Effector memory CD4-positive, alpha-beta T cell (primary cell): ENCODE results near the gene DNAJC8.

Source experiments
- DNase-seq, 3 donors: peaks; one replicate each; pipeline ENCODE4 v3.0.0-alpha.2; 2020
- H3K27ac ChIP-seq: 2 replicates; pipeline ENCODE4 v1.7.0; 2013; ENCODE audit warnings: mild to moderate bottlenecking, low read length, moderate library complexity; ENCODE audit not compliant: insufficient read depth, poor library complexity, severe bottlenecking
- H3K27me3 ChIP-seq: replicated peaks from 2 replicates; pipeline ENCODE4 v1.7.0; 2013; ENCODE audit warnings: mild to moderate bottlenecking, low read length; ENCODE audit not compliant: insufficient read depth, control insufficient read depth, poor library complexity, severe bottlenecking
- H3K36me3 ChIP-seq: 2 replicates; pipeline ENCODE4 v1.7.0; 2013; ENCODE audit warnings: mild to moderate bottlenecking, low read length, moderate library complexity; ENCODE audit not compliant: control insufficient read depth, insufficient read depth
- H3K4me1 ChIP-seq: 2 replicates; pipeline ENCODE4 v1.7.0; 2013; ENCODE audit warnings: low read length, mild to moderate bottlenecking; ENCODE audit not compliant: control insufficient read depth, insufficient read depth, poor library complexity, severe bottlenecking
- H3K4me3 ChIP-seq: 2 replicates; pipeline ENCODE4 v1.7.0; 2013; ENCODE audit warnings: low read length, low read depth, mild to moderate bottlenecking; ENCODE audit not compliant: insufficient read depth, poor library complexity, severe bottlenecking
- H3K9me3 ChIP-seq: 2 replicates; pipeline ENCODE4 v1.7.0; 2013; ENCODE audit warnings: mild to moderate bottlenecking, low read length, moderate library complexity; ENCODE audit not compliant: control insufficient read depth

DNAJC8 gene

DNA sequence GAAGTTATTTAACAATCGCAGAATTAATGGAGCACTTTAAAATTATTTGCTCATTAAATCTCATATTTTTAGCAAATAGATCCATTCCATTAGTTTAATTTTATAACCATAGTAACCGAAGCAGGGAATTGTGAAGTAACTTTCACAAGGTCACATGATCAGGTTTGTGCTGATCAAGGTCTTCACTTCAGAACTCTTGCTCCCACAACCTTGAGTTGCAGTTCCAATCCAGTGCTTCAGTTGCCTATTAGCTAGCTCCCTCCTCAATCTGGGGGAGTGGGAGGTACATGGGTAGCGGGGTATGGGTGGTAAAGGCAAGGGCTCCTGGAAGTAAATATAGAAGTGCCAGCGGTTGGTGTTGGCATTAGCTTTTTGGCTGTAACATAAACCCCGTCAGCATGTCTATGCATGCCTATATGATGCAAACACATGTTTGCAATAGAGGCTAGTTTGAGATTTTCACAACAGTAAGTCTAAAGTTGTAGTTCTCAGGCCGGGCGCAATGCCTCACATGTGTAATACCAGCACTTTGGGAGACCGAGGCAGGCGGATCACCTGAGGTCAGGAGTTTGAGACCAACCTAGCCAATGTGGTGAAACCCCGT lies 8.9 kb upstream of the DNAJC8 start:
- Histone ChIP-seq H3K4me3 (no peak overlapping the region), H3K4me1 (peaks cover 38% of the 10 kb centered on the region), H3K36me3 (no peaks in the 10 kb centered on the region), H3K27ac (no peak overlapping the region), H3K27me3 (no peaks in the 10 kb centered on the region), H3K9me3 (no peaks in the 10 kb centered on the region)
- no peak for DNase-seq

DNA sequence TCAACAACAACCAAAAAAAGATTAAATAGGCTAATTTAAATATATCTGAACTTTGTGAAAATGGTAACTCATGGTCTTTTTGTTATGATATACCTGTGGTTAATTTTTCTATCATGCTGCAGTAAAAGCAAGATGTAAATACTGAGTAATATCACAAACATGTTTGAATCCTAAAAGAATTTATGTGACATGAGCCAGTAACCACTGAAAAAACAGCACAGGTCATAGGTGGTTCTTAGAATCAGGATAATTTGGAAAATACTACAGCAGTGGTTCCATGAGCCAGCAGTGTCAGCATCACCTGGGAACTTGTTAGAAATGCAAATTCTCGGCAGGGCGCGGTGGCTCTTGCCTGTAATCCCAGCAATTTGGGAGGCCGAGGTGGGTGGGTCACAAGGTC lies 7.2 kb upstream of the DNAJC8 start:
- Histone ChIP-seq H3K4me3 (no peak overlapping the region), H3K9me3 (no peaks in the 10 kb centered on the region), H3K27ac (no peak overlapping the region), H3K36me3 (no peaks in the 10 kb centered on the region), H3K4me1 (peaks cover 31% of the 10 kb centered on the region), H3K27me3 (no peaks in the 10 kb centered on the region)
- no peak for DNase-seq

DNA sequence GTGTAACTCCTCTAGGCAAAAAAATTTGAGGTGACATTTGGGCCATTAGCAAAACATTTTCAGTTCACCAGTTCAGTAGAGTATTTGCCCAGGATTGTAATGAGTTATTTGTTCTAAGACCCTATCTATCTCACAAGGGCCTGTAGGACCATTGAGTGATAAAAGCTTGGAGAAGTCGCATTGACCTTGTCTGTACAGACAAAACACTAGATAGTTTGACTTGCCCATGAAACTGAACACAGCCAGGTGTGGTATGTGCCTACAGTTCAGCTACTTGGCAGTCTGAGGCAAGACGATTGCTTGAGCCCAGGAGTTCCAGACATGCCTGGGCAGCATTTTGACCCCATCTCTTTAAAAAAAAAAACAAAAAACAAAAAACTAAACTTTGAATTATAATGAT lies 6.2 kb upstream of the DNAJC8 start:
- H3K4me3 ChIP-seq, result no peak overlapping the region
- H3K36me3 ChIP-seq, result no peaks in the 10 kb centered on the region
- no peak for DNase-seq
- peaks cover 21% of the 10 kb centered on the region for H3K4me1 ChIP-seq
- no peaks in the 10 kb centered on the region for H3K9me3 ChIP-seq
- no peaks in the 10 kb centered on the region for H3K27me3 ChIP-seq
- no peak overlapping the region for H3K27ac ChIP-seq

DNA sequence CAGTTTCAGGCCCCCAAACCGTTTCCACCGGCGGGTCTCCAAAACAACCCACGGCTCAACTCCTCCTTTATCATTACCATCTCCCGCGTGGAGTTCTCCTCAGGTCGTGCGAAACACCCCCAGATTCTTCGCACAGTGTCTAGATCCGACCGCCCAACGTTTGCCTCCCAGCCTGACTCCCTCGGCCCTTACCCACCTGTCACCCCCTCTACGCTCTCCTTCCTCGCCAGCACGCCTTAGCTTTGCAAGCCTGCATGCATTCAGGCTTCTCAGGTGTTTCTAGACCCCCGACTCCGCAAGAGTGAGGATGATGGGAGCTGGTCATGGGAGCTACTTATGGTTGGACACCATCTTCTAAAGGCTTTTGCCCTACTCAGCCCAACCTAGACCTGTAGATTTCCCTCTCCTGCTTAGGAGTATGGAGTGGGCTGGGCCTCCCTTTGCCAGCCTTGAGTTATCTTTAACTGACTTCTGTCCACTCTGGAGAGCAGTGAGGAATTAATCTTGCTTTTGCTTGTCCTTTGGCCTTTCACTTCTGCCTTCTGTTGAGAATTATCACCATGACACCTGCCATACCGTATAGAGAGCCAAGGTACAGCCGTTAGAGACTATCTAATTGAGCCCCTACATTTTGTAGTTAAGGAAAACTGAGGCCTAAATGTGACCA lies 4.0 kb upstream of the DNAJC8 start:
- no peaks in the 10 kb centered on the region for H3K36me3 ChIP-seq
- peaks cover 13% of the 10 kb centered on the region for H3K4me1 ChIP-seq
- no peak for DNase-seq
- H3K9me3 ChIP-seq, result no peaks in the 10 kb centered on the region
- peak overlapping the region; percentile 79 for H3K27ac ChIP-seq
- no peaks in the 10 kb centered on the region for H3K27me3 ChIP-seq
- H3K4me3 ChIP-seq, result peak overlapping the region; percentile 92

DNA sequence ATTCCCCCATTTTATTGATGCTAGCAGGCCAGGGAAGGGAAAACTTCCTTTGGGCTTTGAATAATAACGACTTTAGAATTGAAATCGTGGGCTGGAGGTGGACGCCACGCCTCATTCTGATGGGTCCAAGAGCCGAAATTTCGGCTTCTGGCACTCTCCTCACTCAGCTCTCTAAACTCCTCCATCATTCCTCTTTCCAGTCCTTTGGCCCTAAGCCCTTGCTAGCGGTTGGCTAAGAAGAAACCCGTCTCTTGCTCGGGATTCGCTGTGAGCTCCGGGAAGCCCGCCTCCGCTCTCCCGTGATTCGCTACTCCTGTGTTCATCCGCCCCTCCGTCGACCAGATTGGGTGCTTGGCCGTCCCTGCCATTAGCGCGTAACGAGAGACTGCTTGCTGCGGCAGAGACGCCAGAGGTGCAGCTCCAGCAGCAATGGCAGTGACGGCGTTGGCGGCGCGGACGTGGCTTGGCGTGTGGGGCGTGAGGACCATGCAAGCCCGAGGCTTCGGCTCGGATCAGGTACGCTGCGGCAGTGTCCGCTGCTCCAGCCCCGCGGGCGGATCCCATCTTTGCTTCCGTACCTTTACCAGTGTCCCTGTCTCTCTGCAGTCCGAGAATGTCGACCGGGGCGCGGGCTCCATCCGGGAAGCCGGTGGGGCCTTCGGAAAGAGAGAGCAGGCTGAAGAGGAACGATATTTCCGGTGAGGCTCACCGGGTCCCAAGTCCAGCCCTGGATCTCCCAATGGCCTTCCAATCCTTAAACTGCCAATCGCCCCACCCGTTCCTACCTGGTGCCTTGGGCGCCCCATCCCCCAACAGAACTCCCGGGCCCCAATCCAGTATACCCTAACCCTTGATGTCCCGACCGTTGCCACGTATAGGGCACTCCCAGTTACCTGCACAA lies 3.2 kb upstream of the DNAJC8 start, which contains the start of gene ATP5IF1:
ATP5IF1 (plus strand) TSS at position 370 of the 901 bp plus-strand sequence; CDS start at position 430, 60 bp downstream.
- H3K9me3 ChIP-seq, result no peaks in the 10 kb centered on the region
- DNase-seq, result peak; percentile 89 to 93 (median 93)
- no peaks in the 10 kb centered on the region for H3K36me3 ChIP-seq
- peaks cover 15% of the 10 kb centered on the region for H3K4me1 ChIP-seq
- no peaks in the 10 kb centered on the region for H3K27me3 ChIP-seq
- H3K4me3 ChIP-seq, result peak within 1 kb of the TSS; percentile 92
- peak within 1 kb of the TSS; percentile 79 for H3K27ac ChIP-seq

DNA sequence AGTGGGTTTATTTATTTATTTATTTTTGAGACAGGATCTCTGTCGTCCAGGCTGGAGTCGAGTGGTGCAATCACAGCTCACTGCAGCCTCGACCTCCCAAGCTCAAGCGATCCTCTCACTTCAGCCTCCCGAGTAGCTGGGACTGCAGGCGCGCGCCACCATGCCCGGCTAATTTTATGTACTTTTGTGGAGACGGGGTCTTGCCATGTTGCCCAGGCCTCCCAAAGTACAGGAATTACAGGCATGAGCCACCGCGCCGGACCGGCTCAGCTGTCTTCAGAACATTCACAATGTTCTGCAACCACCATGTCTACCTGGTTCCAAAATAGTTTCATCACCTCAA lies 406 bp upstream of the DNAJC8 start:
- Histone ChIP-seq H3K27me3 (no peaks in the 10 kb centered on the region), H3K27ac (no peak overlapping the region), H3K4me1 (peaks cover 15% of the 10 kb centered on the region), H3K36me3 (peaks cover 12% of the 10 kb centered on the region), H3K4me3 (peak overlapping the region; percentile 82), H3K9me3 (no peaks in the 10 kb centered on the region)
- no peak for DNase-seq

DNA sequence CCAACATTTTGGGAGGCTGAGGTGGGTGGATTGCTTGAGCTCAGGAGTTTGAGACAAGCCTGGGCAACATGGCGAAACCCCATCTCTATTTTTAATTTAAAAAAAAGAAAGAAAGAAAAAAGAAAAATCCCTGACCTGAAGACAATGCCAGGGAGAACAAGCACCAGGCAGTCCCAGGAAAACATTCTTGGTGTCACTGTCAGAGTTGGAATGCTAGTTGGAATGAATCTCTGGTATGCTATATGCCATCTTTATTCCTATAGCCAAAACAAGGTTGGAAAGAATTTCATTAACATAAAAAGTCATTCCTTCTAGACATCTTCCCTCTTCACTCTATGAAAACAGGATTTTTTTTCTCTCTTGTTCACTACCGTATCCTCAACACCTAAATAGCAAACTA lies 2.8 kb downstream of the DNAJC8 start:
- no peaks in the 10 kb centered on the region for H3K27me3 ChIP-seq
- no peak for DNase-seq
- H3K36me3 ChIP-seq, result peaks cover 36% of the 10 kb centered on the region
- H3K27ac ChIP-seq, result no peak overlapping the region
- H3K4me3 ChIP-seq, result no peak overlapping the region
- no peaks in the 10 kb centered on the region for H3K9me3 ChIP-seq
- H3K4me1 ChIP-seq, result peaks cover 9% of the 10 kb centered on the region

DNA sequence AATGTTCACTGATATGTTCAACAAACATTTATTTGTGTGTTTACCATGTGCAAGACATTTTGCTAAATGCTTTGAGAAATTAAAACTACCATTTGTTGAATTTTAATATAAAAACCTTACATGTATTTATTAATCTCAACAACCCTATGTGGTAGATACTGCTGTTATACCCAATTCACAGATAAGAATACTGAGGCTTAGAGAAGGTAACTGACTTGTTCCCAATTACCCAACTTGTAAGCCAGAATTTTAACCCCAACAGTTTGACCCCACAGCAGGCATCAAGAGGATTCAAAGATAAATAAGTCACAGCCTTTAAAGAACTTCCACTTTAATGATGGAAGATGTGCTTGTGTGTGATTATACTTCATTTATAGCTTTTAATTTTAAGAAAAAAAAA lies 3.7 kb downstream of the DNAJC8 start:
- H3K27me3 ChIP-seq, result no peaks in the 10 kb centered on the region

DNA sequence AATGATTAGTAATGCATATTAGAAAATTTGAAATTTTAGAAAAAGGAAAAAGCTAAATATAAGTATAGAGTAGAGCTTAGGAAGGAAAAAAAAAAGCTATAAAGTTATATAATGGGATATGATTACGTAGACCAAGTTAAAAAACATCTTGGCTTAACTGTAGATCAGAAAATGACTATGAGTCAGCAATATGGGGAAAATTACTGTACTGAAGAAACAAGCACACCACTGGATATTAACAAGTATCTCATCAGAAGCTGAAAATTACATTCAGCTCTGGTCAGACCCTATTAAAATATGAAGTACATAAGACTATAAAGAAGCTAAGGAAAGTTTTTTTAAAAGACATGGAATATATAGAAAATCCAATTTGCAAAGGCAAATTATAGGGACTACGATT lies 19.5 kb downstream of the DNAJC8 start:
- H3K36me3 ChIP-seq, result peaks cover 35% of the 10 kb centered on the region
- H3K4me1 ChIP-seq, result no peaks in the 10 kb centered on the region
- no peak for DNase-seq
- H3K27me3 ChIP-seq, result no peaks in the 10 kb centered on the region
- no peaks in the 10 kb centered on the region for H3K9me3 ChIP-seq
- no peak overlapping the region for H3K27ac ChIP-seq
- no peak overlapping the region for H3K4me3 ChIP-seq

More for the DNA sequence above, 3.7 kb downstream of the DNAJC8 start:
- Histone ChIP-seq H3K4me3 (no peak overlapping the region), H3K27ac (no peak overlapping the region), H3K36me3 (peaks cover 41% of the 10 kb centered on the region), H3K9me3 (no peaks in the 10 kb centered on the region), H3K4me1 (peaks cover 9% of the 10 kb centered on the region)
- DNase-seq, result no peak

DNA sequence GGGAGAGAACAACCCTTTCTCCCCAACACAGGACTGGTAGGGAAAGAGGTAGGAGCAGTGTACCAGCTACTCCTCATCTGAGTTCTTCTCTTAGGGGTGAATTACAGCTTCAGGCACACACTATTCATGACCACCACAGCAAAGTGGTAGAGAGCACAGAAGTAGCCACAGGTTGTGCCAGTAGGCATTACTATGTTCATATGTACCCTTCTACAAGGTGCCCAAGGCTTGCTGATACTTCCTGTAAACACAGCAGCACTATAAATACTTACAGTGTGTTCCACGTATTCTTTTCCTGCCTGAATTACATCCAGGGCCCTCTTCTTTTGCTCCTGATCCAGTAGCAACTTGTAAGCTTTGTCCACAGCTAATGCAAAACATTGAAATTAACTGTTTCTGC lies 23.1 kb downstream of the DNAJC8 start:
- Histone ChIP-seq H3K27me3 (no peaks in the 10 kb centered on the region), H3K4me1 (no peaks in the 10 kb centered on the region), H3K9me3 (no peaks in the 10 kb centered on the region), H3K4me3 (no peak overlapping the region), H3K36me3 (peaks cover 51% of the 10 kb centered on the region), H3K27ac (no peak overlapping the region)
- DNase-seq, result no peak
